Hepatocyte (in vitro differentiated cells): ENCODE measurements around the gene IGDCC3.

ENCODE experiments used
- CTCF ChIP-seq: fragments of 200-600 bp; sonication (generic); IDR thresholded peaks from 2 replicates; pipeline ENCODE4 v1.5.1; 2016; ENCODE audit warnings: antibody characterized with exemption, mild to moderate bottlenecking; ENCODE audit not compliant: poor library complexity
- EZH2 ChIP-seq: fragments of 200-600 bp; sonication (generic); IDR thresholded peaks from 2 replicates; pipeline ENCODE4 v1.6.1; 2016; ENCODE audit warnings: antibody characterized with exemption, mild to moderate bottlenecking, borderline replicate concordance
- EZH2phosphoT487 ChIP-seq: fragments of 200-600 bp; sonication (generic); IDR thresholded peaks from one replicate; pipeline ENCODE4 v1.6.1; 2018; ENCODE audit warnings: antibody characterized with exemption, mild to moderate bottlenecking, low read depth, moderate library complexity; ENCODE audit not compliant: unreplicated experiment, severe bottlenecking

- TF ChIP-seq CTCF (no peak), EZH2 (no peak), EZH2phosphoT487 (no peak)
These were observed 40.8 kb upstream of the IGDCC3 start for GRCh38 chr15:65418596-65418995.
